Activated CD4-positive, alpha-beta T cell treated with anti-CD3 and anti-CD28 coated beads, Interleukin-2, amount 50 U/mL, for 48 hours (primary cell): ENCODE measurements around the gene EVPL.
"Not testable (repeated sequence)": the region's sequence is repeated elsewhere in the genome, so short reads cannot be mapped to it uniquely, and the experiment has no call there.

Experiments
- DNase-seq, 2 experiments: peaks; one replicate each; pipeline ENCODE4 v3.0.0-alpha.2; 2020

The EVPL gene

GRCh38 chr17:75996665-75997590, 30.2 kb downstream of the EVPL start:
- peak; percentile 62 to 69 for DNase-seq

- no peak for DNase-seq
Observed at GRCh38 chr17:75995385-75995925, 31.7 kb downstream of the EVPL start.

- DNase-seq, result no peak
Observed at GRCh38 chr17:75994802-75995370, 32.2 kb downstream of the EVPL start.

- DNase-seq, result no peak
Observed at GRCh38 chr17:75991396-75991795, 35.7 kb downstream of the EVPL start.

GRCh38 chr17:75987041-75987440, 40.1 kb downstream of the EVPL start:
- DNase-seq, result no peak

GRCh38 chr17:75985986-75986385, 41.1 kb downstream of the EVPL start:
- DNase-seq, result no peak

- DNase-seq, result no peak
Observed at GRCh38 chr17:75983501-75984181, 43.5 kb downstream of the EVPL start.

- no peak for DNase-seq
Observed at GRCh38 chr17:75981019-75981615, 46.0 kb downstream of the EVPL start.

GRCh38 chr17:75980188-75981018, 46.7 kb downstream of the EVPL start:
- DNase-seq, result no peak

- no peak for DNase-seq
Observed at GRCh38 chr17:75979705-75980187, 47.4 kb downstream of the EVPL start.

- peak; percentile 98 for DNase-seq
Observed at GRCh38 chr17:75978938-75979704, 48.0 kb downstream of the EVPL start, which contains the start of the genes ACOX1 and TEN1. TSS of gene ACOX1 (minus strand) at chr17:75979166. CDS start at chr17:75979073, 93 bp downstream. TSS of gene TEN1 (plus strand) at chr17:75979240. CDS start at chr17:75986193, 6,953 bp downstream.

GRCh38 chr17:75976175-75976848, 50.8 kb downstream of the EVPL start:
- DNase-seq, result no peak

GRCh38 chr17:75975757-75976174, 51.3 kb downstream of the EVPL start:
- DNase-seq, result no peak

- not testable (repeated sequence) for DNase-seq
Observed at GRCh38 chr17:75975187-75975586, 51.9 kb downstream of the EVPL start.

GRCh38 chr17:75970626-75971025, 56.5 kb downstream of the EVPL start:
- no peak for DNase-seq

- no peak for DNase-seq
Observed at GRCh38 chr17:75970011-75970523, 57.0 kb downstream of the EVPL start.

- not testable (repeated sequence) for DNase-seq
Observed at GRCh38 chr17:75969044-75969443, 58.1 kb downstream of the EVPL start.

- no peak for DNase-seq
Observed at GRCh38 chr17:75965468-75965867, 61.6 kb downstream of the EVPL start.

GRCh38 chr17:75959839-75960511, 67.1 kb downstream of the EVPL start:
- no peak for DNase-seq
